ENCODE measurements around the gene SAE1.

Gene SAE1

GRCh38 chr19:47109177-47109540 is 21.5 kb upstream of the SAE1 start:
- peaks cover 0 to 39% (median 29%) of the 10 kb centered on the region in 11 experiments; a peak in 16 of 22 replicates for H4K20me1 ChIP-seq
- H3K36me3 ChIP-seq, result peaks cover 17 to 41% (median 35%) of the 10 kb centered on the region in 11 experiments; a peak in 21 of 22 replicates
- peaks cover 43 to 59% (median 54%) of the 10 kb centered on the region in 10 experiments for H3K4me1 ChIP-seq
- peak overlapping the region; percentile 100; a peak in 21 of 22 replicates for H3K27ac ChIP-seq
- no peaks in the 10 kb centered on the region for H3K9me3 ChIP-seq (replicated peaks in 1 of 11)
- H3K9ac ChIP-seq, result peak overlapping the region; percentile 96 to 100 (median 100); a peak in 21 of 22 replicates
- no peak for TF ChIP-seq Cebpa-rat (IDR thresholded peaks at IDR 0.05)
- peak overlapping the region; percentile 75 to 94 (median 90) for H3K4me2 ChIP-seq
- H3K27me3 ChIP-seq, result no peaks in the 10 kb centered on the region
- peak overlapping the region; percentile 76 to 96 (median 88) for H3K4me3 ChIP-seq

DNA sequence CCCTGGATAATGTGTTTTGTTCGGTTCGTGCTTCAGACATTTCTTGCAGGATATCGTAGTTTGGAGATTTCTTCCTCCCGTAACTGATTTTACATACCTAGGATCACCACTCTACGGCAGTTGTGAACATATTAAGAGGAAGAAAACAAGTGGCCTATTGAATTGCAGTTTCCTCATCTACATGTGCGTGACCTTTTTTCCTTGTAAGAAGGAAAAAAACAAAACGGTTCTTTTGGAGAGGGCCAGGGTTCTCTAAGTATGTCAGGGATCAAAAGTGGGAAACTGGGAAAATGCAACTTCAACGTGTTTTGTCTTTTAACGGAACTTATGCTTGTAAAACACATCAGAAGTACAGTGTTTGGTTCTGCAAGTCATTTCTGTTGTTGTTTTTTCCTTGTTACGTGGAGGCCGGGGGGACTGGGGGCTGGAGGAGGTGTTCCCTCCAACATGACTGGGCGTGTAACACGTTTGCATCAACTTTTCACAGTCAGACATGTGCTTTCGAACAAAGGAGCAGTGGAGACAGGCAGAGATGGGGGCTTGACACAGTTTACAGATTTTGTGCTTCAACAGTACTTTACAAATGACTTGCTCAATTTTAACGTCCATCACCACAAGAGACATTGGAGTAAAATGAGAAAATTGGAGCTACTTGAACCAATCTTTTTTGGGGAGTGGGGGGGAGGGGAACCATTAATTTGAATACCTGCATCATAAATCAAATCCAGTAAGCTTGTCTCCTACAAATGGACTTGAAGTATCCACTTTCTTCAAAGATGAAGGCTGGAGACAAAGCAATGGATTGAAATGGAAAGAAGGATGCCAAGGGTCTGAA is 20.9 kb upstream of the SAE1 start:
- Histone ChIP-seq H3K9me3 (replicated peaks in 1 of 11) (no peaks in the 10 kb centered on the region), H3K27ac (peak overlapping the region; percentile 100; a peak in 21 of 22 replicates), H3K4me2 (peak overlapping the region; percentile 75 to 94 (median 90)), H4K20me1 (peaks cover 0 to 33% (median 23%) of the 10 kb centered on the region in 11 experiments; a peak in 16 of 22 replicates), H3K36me3 (peaks cover 13 to 35% (median 29%) of the 10 kb centered on the region in 11 experiments; a peak in 21 of 22 replicates), H3K27me3 (no peaks in the 10 kb centered on the region), H3K4me3 (peak overlapping the region; percentile 76 to 96 (median 88)), H3K9ac (peak overlapping the region; percentile 96 to 100 (median 100)), H3K4me1 (peaks cover 49 to 61% (median 58%) of the 10 kb centered on the region in 10 experiments)
- TF ChIP-seq Cebpa-rat (IDR thresholded peaks at IDR 0.05), result no peak

GRCh38 chr19:47110521-47111005 is 20.1 kb upstream of the SAE1 start:
- Histone ChIP-seq H3K4me1 (peaks cover 54 to 61% (median 54%) of the 10 kb centered on the region in 10 experiments), H3K36me3 (peaks cover 8 to 27% (median 21%) of the 10 kb centered on the region in 11 experiments; a peak in 19 of 22 replicates), H4K20me1 (peaks cover 0 to 25% (median 16%) of the 10 kb centered on the region in 11 experiments; a peak in 14 of 22 replicates), H3K9me3 (replicated peaks in 1 of 11) (no peaks in the 10 kb centered on the region), H3K27me3 (no peaks in the 10 kb centered on the region), H3K9ac (peak overlapping the region; percentile 96 to 100 (median 100)), H3K4me2 (peak overlapping the region; percentile 75 to 94 (median 90)), H3K4me3 (peak overlapping the region; percentile 76 to 96 (median 88)), H3K27ac (peak overlapping the region; percentile 100)
- no peak for TF ChIP-seq Cebpa-rat (IDR thresholded peaks at IDR 0.05)

DNA sequence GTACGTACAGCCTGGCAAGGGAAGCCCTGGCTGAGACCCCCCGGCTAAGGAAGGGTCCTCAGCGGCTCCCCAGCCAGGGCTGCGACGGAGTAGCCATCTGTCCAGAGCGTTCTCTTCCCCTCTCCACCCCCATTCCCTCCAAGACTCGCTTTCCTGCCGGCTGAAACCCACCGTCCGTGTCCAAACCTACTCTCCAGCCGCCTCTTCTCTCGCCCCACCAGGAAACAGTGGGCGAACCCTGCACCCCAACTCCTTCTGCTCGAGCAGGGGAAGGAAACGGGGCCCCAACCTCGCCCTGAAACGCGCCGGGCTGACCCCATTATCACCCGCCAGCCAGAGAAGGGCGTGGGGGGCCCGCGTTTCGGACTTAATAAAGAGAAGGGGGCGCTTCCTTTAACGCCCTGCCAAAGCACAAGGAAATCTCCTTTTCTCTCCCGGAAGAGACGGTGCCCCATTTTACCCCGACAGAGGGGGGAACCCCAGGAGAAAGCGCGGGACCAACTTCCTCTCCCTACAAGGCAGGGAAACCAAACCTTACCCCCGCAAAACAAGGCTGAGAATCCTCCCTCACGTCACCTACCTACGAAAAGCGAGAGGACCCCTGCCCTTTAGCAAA is 19.5 kb upstream of the SAE1 start:
- peaks cover 48 to 60% (median 51%) of the 10 kb centered on the region in 10 experiments for H3K4me1 ChIP-seq
- peak overlapping the region; percentile 75 to 94 (median 90) for H3K4me2 ChIP-seq

DNA sequence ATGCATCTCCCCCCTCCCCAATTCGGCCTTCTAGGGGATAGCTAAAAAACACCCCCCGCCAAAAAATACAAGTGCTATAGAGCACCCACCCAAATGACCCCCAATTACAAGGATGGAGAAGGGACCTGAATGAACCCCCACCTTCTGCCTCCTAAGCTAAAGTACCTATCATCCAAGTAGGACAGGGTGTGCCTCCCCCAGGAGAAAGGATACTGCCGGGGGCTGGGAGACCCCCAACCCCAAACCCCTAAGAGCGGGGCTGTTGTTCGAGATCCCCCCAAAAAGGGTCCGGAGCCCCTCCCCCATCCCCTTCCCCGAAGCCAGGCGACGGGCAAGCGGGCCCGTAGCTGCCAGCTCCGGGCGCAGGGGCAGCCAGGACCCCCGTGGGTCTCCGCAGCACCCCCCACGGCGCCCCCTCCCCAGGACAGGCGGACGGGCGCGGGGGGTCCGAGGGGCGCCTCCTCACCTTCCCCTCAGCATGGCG is 18.9 kb upstream of the SAE1 start:
- H3K27me3 ChIP-seq, result no peaks in the 10 kb centered on the region
- no peaks in the 10 kb centered on the region for H3K9me3 ChIP-seq (replicated peaks in 1 of 11)
- H4K20me1 ChIP-seq, result peaks cover 0 to 14% (median 5%) of the 10 kb centered on the region in 11 experiments; a peak in 10 of 22 replicates
- peaks cover 6 to 16% (median 11%) of the 10 kb centered on the region in 11 experiments; a peak in 14 of 22 replicates for H3K36me3 ChIP-seq
- peak overlapping the region; percentile 100 for H3K27ac ChIP-seq
- H3K4me3 ChIP-seq, result peak overlapping the region; percentile 76 to 96 (median 88)
- H3K4me2 ChIP-seq, result peak overlapping the region; percentile 75 to 94 (median 90)
- peak overlapping the region; percentile 96 to 100 (median 100) for H3K9ac ChIP-seq
- H3K4me1 ChIP-seq, result peaks cover 42 to 54% (median 45%) of the 10 kb centered on the region in 10 experiments
- TF ChIP-seq Cebpa-rat (IDR thresholded peaks at IDR 0.05), result no peak

More for the DNA sequence above, 19.5 kb upstream of the SAE1 start:
- no peaks in the 10 kb centered on the region for H3K27me3 ChIP-seq
- no peak for TF ChIP-seq Cebpa-rat (IDR thresholded peaks at IDR 0.05)
- peak overlapping the region; percentile 76 to 96 (median 88) for H3K4me3 ChIP-seq
- no peaks in the 10 kb centered on the region for H3K9me3 ChIP-seq (replicated peaks in 1 of 11)
- peaks cover 8 to 22% (median 16%) of the 10 kb centered on the region in 11 experiments; a peak in 18 of 22 replicates for H3K36me3 ChIP-seq
- peak overlapping the region; percentile 96 to 100 (median 100) for H3K9ac ChIP-seq
- H3K27ac ChIP-seq, result peak overlapping the region; percentile 100
- H4K20me1 ChIP-seq, result peaks cover 0 to 20% (median 11%) of the 10 kb centered on the region in 11 experiments; a peak in 14 of 22 replicates

DNA sequence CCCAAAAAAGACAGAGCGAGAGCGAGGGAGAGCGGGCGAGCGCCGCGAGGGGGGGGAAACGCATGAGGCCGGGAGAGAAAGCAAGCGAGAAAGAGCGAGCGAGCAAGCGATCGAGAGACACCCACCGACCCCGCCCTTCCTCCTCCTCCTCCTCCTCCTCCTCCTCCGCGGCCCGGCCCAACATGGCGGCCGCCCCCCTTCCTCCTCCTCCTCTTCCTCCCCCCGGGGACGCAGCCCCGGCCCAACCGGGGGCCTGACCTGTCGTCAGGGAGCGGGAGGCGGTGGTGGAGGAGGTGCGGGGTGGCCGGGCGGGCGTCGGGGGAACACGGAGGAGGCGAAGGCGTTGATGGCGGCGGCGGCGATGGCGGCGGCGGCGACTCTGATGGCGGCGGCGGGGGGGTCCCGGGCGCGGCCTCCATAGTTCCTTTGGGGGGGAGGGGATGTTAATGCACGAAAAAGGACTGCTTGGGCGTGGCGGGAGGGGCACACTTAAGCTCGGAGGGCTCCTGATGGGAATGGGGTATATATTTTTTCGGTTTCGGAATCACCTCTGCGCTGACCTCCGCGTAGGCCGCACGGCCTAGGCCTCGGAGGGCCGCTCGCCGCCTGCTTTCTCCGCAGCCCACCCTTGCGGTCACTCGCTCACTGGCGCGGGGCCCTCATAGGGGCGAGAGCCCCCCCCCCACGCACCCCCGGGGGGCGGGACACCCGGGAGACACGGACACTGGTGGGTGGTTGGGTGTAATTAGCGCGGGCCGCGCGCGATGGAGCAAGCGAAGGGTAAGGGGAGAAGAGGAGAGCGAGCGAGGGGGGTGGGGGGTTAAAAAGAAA is 18.3 kb upstream of the SAE1 start:
- H3K9ac ChIP-seq, result peak overlapping the region; percentile 96 to 100 (median 100)
- TF ChIP-seq Cebpa-rat (IDR thresholded peaks at IDR 0.05), result no peak

DNA sequence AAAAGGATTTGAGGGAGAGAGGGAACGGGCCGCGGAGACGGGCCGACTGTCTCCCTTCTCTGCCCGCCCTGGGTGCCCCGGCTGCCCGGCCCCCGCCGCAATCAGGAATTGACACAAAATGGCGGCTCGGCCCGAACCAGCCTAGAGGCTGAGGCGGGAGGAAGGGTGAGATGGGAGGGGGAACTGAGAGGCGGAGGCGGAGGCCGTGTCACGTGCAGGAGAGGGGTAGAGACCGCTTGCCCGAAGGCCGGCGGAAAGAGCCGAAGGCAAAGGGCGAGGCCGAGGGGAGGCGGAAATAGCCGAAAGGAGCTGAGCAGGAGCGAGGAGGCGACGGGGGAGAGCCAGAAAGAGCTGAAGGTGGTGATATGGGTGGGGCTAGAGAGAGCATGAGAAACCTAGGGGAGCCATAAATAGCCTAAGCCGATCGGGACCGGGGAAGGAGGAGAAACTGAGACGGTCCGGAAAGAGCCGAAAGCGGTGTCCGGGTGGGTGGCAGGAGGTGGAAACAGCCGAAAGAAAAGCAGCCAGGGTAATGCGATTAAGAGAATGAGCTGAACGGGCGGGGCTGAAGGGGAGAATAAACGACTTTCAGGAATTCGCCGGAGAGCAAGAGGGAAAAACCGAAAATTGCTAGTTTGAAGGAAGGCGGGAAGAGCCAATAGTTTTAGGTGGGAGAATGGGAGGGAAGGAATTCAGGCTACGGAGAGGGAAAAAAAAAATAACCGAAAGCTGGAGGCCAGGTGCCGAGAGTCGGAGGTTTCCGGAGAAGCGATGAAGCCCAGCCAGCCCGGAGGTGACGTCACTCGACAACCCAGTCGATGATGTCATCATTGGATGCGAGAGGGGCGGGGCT is 17.4 kb upstream of the SAE1 start, which contains the start of gene ZC3H4:
Gene ZC3H4, minus strand, starts transcription at position 780 of the 853 bp plus-strand sequence. CDS start 1,192 bp downstream, outside the sequence.
- Histone ChIP-seq H3K4me2 (peak within 1 kb of the TSS; percentile 75 to 94 (median 92)), H3K27me3 (no peaks in the 10 kb centered on the region), H3K27ac (peak within 1 kb of the TSS; percentile 100), H3K36me3 (peaks cover 6 to 15% (median 10%) of the 10 kb centered on the region in 11 experiments; a peak in 14 of 22 replicates), H4K20me1 (no peaks in the 10 kb centered on the region; a peak in 1 of 22 replicates), H3K9me3 (replicated peaks in 1 of 11) (no peaks in the 10 kb centered on the region), H3K4me3 (peak within 1 kb of the TSS; percentile 76 to 96 (median 88)), H3K4me1 (peaks cover 27 to 39% (median 30%) of the 10 kb centered on the region in 10 experiments), H3K9ac (peak within 1 kb of the TSS; percentile 96 to 100 (median 100))
- TF ChIP-seq Cebpa-rat (IDR thresholded peaks at IDR 0.05), result 0 out of 22 replicates have a peak, but pooled peaks of 1 of the 11 experiments have one; percentile 15

More for the DNA sequence above, 18.3 kb upstream of the SAE1 start:
- Histone ChIP-seq H3K4me1 (peaks cover 36 to 47% (median 38%) of the 10 kb centered on the region in 10 experiments), H3K27ac (peak overlapping the region; percentile 100), H3K4me2 (peak overlapping the region; percentile 75 to 94 (median 91)), H3K4me3 (peak overlapping the region; percentile 76 to 96 (median 88)), H3K9me3 (replicated peaks in 1 of 11) (no peaks in the 10 kb centered on the region), H4K20me1 (peaks cover 0 to 7% (median 0%) of the 10 kb centered on the region in 11 experiments; a peak in 2 of 22 replicates), H3K36me3 (peaks cover 6 to 15% (median 10%) of the 10 kb centered on the region in 11 experiments; a peak in 14 of 22 replicates), H3K27me3 (no peaks in the 10 kb centered on the region)
